NCI-H345 treated with DMSO at 0.1 percent for 48 hours (cell line): ENCODE data around the gene ARHGAP30.

ENCODE experiments used
- DNase-seq: peaks from one replicate; lab custom pipeline; 2025; ENCODE audit not compliant: unreplicated experiment; lab: John Stamatoyannopoulos, UW

The ARHGAP30 gene

DNA sequence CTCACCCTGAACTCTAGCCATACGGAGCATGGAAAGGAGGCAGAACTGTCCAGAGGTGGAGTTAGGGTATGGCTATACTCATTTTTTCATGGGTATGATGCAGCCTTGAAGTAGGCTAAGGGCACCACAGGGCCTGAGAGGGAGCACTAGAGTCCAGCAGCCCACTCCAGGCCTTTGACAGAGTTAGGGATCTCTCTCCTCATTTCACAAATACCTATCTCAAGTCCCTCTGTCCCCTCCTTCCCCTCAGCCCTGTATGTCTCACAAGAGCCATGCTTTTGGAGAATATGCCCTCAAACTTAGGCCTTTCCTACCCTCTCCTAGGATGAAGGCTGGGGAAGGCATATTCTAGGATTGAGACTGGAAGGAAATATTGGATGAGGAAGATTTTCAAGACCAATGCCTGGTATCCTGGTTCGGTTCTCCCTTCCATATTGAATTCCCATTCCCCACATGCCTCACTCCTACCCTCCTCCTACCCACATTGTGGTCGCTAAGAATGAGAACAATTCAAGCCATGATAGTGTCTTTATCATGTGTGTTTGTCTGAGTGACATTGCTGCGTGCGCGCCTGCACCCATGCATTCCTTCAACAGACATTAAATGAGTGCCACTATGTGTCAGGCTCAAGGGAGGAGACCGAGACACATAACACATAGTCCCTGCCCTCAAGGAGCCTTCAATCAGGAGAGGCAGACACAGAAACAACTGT is 22.3 kb upstream of the ARHGAP30 start:
- no peak for DNase-seq

DNA sequence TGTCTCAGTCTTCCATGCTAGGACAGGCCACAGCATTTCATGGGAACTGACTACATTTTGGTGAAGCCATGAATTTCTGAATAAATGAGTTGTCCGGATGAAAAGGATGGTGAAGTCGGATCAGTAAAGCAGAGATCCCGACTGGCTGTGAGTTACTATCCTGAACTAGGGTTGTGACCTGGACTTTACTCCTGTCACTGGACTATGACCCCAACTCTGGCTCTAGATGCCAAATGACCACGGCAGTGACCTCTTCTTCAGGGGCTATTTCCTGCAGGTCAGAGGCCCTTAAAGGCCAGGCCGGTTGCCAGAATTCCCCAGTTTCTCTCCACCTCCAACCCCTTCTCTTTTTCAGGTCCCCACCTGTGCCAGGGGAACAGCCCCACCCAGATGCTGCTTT is 21.4 kb upstream of the ARHGAP30 start:
- no peak for DNase-seq

DNA sequence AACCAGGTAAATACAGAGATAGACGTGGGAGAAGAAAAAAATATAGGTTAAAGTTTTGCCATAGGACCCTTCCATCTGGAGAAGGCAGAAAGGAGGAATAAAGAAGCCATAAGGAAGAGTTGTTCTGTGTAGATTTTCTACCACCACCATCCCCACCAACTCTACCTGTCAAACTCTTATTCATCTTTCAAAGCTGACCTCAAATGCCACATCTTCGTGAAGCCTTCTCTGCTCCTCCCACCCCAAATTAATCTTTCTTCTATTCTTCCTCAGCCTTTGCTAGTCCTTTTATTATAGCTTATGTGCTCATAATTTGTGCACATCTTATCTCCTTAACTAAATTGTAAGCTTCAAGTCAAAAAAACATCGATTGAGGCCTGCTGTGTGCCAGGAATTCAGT is 20.9 kb upstream of the ARHGAP30 start:
- no peak for DNase-seq

DNA sequence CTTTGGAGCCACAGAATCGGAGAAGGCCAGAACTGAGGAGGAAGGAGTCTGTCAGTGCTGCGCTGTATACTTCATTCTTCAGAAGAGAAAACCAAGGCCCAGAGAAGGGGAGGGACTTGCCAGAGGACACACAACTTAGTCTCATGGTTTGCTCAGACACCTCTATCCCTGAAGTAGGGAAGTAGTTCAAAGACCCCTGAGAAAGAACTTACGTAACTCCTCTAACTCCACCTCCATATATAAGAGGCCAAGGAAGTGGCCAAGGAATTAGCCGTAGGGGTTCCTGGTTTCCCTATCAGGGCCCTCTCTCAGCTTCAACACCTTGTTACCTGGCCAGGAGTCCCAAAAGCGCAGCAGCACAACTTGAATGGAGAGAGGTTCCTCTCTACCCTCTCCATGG is 20.2 kb upstream of the ARHGAP30 start:
- DNase-seq = no peak

DNA sequence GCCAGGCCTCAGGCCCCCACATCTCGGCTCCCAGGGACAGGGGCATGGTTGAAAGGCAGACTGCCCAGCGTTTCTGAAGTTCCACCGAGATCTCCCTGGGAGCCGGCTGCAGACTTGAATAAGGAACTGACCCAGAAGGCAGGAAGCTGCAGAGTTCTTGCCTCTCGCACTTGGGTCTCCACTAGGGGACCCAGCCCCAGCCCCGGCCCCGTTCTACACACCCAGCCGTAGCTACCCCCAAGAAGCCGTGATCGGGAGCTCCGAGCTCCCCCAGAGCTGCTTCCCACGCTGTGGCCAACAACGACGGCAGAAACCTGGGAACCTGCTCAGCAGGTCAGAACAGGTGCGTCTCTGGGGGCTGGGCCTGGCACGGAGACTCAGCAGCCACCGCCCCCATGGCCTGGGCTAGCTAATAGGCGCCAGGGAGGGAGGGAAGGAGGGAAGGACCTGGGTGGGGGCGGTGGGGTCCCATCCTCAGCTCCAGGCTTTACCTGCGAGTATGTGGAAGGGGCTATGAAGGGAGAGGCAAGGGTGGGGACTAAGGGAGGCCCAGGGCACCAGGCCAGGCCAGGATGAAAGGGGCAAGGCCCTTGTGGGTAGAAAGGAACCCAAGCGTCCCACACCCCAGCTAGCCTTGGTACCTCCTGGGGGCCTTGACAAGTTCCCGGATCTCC is 19.7 kb upstream of the ARHGAP30 start, which contains the start of gene NECTIN4:
TSS of gene NECTIN4 (minus strand) at position 308 of the 674 bp plus-strand sequence. CDS start at position 46, 262 bp downstream.
- no peak for DNase-seq

DNA sequence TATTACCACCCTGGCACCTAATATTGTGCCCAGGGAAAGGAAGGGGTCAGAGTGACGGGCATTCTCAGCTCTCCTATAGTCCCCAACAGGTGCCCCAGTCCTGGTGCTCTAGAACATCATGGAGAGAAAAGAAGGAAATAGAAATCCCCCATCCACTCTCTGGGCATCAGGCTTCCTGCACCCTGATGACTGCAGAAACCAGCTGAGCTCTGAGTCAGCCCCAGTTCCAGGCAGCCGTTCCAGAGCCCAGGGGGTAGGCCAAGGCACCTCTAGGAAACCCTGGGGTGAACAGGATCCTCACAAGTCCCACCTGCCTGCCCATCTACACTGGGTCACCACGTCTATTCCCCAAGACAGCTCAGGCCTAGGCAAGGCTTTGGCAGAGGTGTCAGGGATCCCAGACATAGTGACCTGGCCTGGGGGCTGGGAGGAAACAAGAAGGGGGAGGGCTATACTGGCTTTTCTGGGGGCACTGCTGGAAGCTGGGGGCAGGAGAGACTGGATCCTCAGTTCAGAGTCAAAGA is 19.0 kb upstream of the ARHGAP30 start:
- no peak for DNase-seq

DNA sequence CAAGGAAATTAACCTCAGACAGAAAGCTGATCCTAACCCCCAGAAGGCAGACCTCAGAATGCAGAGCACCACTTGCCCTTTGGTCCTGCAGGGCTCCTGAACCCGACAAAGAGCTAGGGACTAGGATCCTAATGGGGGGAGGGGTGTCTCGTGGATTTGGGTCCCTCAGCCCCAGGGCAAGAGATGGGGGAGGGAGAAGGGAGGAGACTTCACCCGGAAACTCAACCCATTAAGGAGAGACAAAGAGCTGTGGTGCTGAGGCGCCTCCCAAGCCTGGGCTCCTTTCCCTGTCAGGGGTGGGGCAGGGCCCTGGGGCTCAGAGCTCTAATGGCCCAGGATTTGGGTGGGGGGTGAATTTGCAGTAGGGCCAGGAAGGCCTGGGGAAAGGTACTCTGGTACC is 16.8 kb upstream of the ARHGAP30 start:
- DNase-seq = no peak

DNA sequence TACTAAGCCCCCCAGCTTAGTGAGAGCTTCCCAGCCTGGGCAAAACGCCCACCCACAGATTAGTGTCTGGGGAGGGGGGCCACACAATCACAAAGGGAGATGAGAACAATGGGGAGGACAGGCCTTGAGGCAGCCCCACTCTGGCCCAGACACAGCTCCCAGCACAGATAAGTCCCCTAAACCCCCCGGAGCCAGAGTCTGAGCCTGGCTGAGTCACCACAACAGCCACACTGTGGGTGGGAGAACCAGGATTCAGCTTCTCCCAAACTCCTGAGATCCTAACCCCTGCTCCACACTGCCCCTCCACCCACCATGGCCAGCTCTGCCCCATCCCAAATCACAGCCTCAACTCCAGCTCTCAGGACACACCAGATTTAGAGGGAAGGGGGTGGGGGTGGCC is 15.5 kb upstream of the ARHGAP30 start:
- no peak for DNase-seq

DNA sequence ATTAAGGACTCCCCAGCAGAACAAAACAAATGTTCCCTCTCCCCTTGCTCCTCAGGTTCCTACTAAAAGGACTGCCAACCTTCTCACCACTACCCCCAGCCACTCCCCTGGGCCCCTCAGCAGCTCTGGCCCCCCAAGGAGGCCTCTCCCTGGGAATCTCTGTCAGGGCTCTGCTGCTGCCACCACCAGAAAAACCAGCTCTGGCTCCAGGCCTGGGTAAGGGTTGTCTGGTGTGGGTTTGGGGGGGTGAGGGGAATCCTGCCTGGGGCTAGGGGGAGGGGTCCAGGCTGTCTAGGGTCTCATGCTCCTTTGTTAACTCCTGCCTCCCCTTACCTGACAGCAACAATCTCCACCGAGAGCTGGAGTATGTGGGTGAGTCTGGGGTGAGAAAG is 14.9 kb upstream of the ARHGAP30 start:
- DNase-seq = no peak

DNA sequence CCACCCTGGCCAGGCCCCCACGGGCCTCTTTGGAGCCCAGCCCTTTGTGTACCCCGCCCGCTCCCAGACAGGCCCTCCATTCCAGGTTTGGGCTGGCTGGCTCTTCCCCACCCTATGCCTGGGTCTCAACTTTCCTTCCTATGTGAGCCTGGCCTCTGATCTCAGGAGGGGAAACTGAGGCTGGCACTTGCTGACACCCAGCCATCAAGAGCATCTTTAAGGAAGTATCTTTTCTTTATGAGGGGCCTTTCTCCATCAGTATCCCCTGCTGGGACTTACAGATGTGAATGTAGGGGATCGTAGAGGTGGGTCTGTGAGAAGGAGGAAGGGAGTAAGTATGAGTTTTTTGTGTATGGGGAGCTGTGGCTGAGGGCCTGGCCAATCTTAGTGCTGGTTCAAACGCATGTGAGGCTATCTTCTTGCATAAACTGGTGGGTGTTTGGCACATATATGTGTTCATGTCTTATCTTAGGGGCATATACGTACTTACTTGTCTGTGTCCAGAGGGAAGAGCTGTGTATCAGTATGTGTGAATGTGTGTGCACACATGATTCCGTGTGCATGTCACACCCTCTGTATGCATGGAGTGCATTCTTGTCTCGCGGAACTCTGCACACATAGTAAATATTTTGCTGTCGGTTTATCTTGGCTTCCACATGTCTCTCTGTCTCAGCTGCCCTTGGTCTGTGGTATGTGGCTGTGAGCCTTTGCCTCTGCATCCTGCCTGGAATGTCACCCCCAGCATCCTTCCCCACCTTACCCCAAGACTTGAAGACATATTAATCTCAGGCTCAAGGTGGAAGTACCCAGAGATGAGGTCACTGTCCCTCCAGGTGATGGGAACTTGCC is 14.3 kb upstream of the ARHGAP30 start:
- no peak for DNase-seq

DNA sequence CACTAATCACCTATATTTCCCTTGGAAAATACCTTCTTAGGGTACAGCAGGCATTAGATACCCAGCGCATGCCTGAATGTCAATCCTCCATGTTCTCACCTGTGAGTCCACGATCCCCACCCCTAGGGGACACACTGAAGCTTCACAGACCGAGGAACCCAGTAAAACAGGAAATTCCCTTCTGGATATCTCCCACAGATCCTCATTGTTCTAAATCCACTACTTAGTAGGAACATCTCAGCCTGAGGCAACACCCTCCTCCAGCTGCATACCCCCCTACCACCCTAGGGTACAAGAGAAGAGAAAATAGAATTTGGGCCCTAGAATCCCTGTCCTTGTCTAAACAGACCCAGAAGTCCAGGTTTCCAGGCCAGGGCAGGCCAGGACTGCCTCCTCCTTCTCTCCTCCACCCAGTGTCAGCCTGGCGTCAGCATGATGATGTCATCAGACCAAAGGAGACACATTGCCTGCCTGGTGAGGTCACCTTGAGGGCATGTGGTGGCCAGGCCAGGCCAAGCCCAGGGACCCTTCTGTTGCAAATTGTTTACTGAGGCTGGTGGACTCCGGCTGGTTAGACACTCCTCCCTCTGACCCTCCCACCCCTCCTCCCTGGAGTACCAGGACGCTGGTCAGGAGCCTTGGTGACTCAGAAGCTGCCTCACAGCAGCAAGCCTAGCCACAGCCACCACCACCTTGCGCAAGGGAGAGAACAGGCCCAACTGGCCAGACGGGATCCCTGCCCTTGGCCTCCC is 13.5 kb upstream of the ARHGAP30 start:
- no peak for DNase-seq

DNA sequence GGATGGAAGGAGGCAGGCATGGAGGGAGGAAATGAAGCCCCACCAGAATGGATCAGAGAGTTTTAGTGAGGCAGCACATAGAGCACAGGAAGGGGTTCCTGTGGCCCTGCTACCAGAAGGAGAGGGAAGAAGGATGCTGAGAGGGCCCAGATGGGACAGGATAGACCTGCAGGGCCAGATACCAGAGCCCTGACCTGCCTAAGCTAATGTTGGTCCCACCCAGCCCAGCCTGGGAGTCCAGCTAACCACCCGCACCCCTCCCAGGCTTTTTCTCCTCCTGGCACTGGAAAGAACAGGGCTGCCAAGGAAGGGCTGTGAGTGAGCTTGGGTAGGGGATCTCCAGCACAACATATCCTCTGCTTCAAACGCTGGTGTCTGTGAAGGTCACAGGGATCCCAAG is 12.8 kb upstream of the ARHGAP30 start:
- no peak for DNase-seq

DNA sequence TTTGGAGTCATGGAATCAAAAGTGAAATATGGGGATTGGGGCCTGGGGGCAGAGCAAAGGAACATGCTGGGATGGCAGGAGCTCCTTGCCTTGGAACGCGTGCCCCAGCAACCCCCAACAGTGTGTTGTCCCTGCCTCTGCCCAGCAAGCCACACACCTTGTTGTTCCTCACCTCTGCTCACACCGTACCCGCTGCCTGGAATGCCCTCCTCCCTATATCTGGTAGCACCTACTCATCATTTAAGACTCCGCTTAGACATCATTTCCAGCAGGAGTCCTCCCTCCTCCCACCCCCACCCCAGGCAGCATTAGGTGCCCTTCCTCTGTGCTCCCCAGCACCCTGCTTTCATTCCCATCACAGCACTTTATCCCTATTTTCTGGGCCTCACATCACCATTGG is 11.8 kb upstream of the ARHGAP30 start:
- DNase-seq = no peak

DNA sequence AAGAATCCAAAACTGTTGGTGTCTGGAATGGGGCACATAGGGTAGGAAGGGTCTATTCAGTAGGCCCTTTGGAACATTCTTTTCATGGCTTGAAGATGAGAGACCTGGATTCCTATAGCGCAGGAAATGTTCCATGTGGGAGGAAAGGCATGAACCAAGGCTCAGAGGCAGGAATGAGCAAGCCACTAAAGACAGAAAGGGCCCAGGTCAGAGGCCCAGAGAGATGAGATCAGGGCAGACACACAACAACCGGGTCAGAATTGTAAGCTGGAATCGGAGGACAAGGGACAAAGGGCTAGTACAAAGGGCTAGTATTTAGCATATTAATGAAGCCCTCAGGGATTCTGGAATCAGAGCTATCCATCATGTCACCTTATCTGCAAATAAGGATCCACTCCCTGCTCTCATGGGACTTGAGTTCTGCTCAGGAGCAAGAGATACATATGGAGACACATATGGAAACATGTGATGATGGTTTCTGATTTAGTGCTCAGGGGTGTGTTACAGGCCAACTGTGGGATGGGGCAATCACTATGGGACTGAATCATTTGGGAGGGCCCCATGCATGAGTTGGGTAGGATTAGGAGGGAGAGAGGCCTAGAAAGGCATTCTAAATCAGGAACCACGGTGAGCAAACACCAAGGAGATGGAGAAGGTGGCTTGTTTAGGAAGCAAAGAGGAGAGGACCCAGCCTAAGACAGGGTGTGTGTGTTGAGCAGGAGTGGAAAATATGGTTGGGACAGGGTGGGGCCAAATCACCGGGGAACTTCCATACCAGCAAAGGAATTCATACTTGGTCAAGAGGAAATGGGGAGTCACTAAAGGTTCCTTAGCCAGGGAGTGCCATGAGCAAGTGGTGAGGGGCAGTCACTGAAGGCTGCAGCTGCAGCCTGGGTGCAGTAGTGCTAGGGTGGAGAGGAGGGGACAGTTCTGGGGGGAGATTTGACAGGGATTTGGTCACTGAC is 11.0 kb upstream of the ARHGAP30 start:
- no peak for DNase-seq

DNA sequence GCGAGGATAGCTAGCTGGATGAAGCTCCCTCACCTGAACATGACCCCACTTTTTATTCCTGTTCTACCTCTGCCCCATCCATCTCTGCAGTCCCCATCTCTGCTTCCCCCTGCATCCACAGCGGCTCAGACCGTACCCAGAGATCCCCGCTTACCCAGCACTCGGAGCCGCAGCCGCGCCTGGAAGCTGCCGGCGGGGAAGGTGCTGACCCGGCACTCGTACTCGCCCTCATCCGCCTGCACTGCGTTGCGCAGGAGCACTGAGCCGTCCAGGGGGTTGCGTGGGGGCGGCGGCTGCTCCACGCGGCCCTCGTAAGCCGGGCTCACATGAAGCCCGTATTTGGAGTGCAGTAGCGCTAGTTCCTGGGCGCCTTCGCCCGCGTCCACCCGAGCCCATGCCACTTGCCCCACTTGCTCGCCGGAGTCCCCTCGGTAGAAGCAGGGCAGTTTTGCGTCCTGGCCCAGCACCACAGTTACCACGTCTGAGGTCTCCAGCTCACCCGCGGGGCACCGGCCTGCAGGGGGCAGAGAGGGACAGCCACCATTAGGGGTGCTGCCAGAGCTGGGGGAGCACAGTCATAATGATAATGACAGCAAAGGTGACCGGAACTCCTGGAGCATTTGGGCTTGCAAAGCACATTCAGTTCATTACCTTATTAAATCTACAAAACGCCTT is 9.9 kb upstream of the ARHGAP30 start:
- no peak for DNase-seq

DNA sequence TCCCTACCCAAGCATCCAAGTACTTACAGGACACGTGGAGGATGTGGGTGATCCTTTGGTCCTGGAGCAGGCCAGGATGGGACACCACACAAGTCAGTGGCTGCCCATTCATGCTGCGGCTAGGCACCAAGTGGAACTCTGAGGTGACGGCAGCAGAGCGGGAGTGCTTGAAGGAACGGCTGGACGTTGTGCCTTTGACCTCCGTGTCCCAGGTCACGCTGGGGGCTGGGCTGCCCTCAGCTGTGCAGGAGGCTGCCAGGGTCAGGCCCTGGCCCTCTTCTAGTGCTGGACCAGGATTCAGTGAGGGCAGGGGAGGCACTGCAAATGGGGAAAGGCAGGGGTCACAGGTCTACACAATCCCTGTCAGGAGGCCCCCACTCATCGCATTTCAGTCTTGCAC is 7.7 kb upstream of the ARHGAP30 start:
- DNase-seq = no peak

DNA sequence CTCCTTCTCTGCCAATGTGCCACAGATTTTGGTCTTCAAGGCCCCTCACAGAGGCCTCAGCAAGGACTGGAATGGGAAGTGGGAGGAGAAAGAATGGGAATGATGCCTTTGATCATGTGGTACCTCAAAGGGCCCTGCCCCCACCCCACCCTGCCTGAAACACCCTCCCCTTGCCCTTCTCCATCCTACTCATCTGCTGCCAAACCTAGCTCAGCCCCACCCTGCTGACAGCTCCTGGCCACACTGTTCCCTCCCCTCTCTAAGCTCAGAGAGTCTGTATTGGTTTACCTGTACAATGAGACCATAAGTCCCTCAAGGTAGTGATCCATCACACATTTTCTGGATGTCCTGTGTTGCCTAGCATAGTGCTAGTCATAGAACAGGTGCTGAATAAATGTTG is 6.7 kb upstream of the ARHGAP30 start:
- DNase-seq = no peak

DNA sequence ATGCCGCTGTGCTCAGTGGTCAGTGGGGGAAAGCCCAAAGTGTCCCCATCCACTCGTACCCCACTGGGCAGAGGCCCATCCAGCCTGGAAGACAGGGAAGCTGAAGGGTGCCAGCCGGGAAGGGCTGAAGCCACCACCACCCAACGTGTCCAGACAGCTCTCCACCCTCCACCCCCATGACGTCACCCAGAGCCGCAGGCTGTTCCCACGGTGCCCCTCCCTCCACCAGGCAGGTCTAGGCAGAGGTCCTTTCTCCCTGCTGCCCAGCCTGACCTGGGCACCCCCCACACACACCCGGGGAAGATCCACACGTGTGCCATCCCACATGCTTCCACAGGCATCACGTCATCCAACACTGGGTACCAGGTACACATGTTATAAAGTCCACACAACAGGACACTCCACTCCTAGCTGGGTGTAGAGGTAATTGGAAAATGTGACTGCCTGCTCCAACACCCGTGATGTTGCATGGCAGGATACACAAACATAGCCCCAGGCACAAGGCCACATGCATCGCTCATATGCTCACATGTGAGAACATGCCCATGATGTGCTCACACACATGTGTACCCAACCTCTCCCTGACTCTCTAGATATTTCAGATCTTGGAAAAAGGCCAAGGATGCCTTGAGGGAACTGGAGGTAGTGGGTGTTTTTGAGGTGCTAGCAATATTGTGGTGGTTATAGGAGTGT is 5.1 kb upstream of the ARHGAP30 start:
- DNase-seq = no peak
